ENCODE results near the gene PRR5L.

The PRR5L gene

GRCh38 chr11:36380296-36381014 is 84.4 kb downstream of the PRR5L start:
- no peak for DNase-seq

- DNase-seq, result no peak
Measured at GRCh38 chr11:36381015-36381360, 84.9 kb downstream of the PRR5L start.

GRCh38 chr11:36383195-36383594 is 87.1 kb downstream of the PRR5L start:
- no peak for DNase-seq

GRCh38 chr11:36385121-36385970 is 89.3 kb downstream of the PRR5L start:
- no peak for DNase-seq

GRCh38 chr11:36386411-36386810 is 90.3 kb downstream of the PRR5L start:
- DNase-seq, result no peak

GRCh38 chr11:36388071-36388470 is 92.0 kb downstream of the PRR5L start:
- no peak for DNase-seq

- DNase-seq, result no peak
Measured at GRCh38 chr11:36388951-36389350, 92.9 kb downstream of the PRR5L start.

GRCh38 chr11:36389811-36390210 is 93.7 kb downstream of the PRR5L start:
- DNase-seq, result no peak

- no peak for DNase-seq
Measured at GRCh38 chr11:36390963-36391471, 94.9 kb downstream of the PRR5L start.

GRCh38 chr11:36392196-36392595 is 96.1 kb downstream of the PRR5L start:
- DNase-seq, result no peak

GRCh38 chr11:36394056-36394455 is 98.0 kb downstream of the PRR5L start:
- DNase-seq, result no peak

GRCh38 chr11:36394926-36395325 is 98.8 kb downstream of the PRR5L start:
- DNase-seq, result no peak

GRCh38 chr11:36395978-36396736 is 100.1 kb downstream of the PRR5L start:
- no peak for DNase-seq

- no peak for DNase-seq
Measured at GRCh38 chr11:36398231-36398953, 102.3 kb downstream of the PRR5L start.

- DNase-seq, result no peak
Measured at GRCh38 chr11:36399236-36399635, 103.1 kb downstream of the PRR5L start.

- DNase-seq, result no peak
Measured at GRCh38 chr11:36399745-36400144, 103.7 kb downstream of the PRR5L start.

- no peak for DNase-seq
Measured at GRCh38 chr11:36400766-36401455, 104.8 kb downstream of the PRR5L start.

GRCh38 chr11:36402568-36403170 is 106.6 kb downstream of the PRR5L start:
- DNase-seq, result no peak

GRCh38 chr11:36403661-36404060 is 107.6 kb downstream of the PRR5L start:
- DNase-seq, result no peak

GRCh38 chr11:36404831-36405230 is 108.7 kb downstream of the PRR5L start:
- no peak for DNase-seq

- no peak for DNase-seq
Measured at GRCh38 chr11:36405585-36406367, 109.7 kb downstream of the PRR5L start.
